Measurements from ENCODE around the gene AKAP6.

GRCh38 chr14:32378284-32378683, 49.2 kb downstream of the AKAP6 start:
- no peak for TF ChIP-seq CTCF (IDR thresholded peaks at IDR 0.05)
- no peak for TF ChIP-seq POLR2A (IDR thresholded peaks at IDR 0.05)
